Hepatocyte (in vitro differentiated cells): ENCODE data around the gene SP2.

ENCODE experiments used
- CTCF ChIP-seq: fragments of 200-600 bp; sonication (generic); IDR thresholded peaks from 2 replicates; pipeline ENCODE4 v1.5.1; 2016; ENCODE audit warnings: antibody characterized with exemption, mild to moderate bottlenecking; ENCODE audit not compliant: poor library complexity
- EZH2 ChIP-seq: fragments of 200-600 bp; sonication (generic); IDR thresholded peaks from 2 replicates; pipeline ENCODE4 v1.6.1; 2016; ENCODE audit warnings: antibody characterized with exemption, mild to moderate bottlenecking, borderline replicate concordance
- EZH2phosphoT487 ChIP-seq: fragments of 200-600 bp; sonication (generic); IDR thresholded peaks from one replicate; pipeline ENCODE4 v1.6.1; 2018; ENCODE audit warnings: antibody characterized with exemption, mild to moderate bottlenecking, low read depth, moderate library complexity; ENCODE audit not compliant: unreplicated experiment, severe bottlenecking

GRCh38 chr17:47973541-47973940 is 77.5 kb downstream of the SP2 start:
- TF ChIP-seq CTCF: no peak
- TF ChIP-seq EZH2: no peak
- no peak for TF ChIP-seq EZH2phosphoT487
